HCT116 (cell line): ENCODE measurements around the gene C6orf47. TPM values are rescaled to one million over a fixed set of nuclear protein-coding genes. Genes with fewer than 3 reads are reported as not detected.

Experiments
- ATAC-seq: fragments of 200-7000 bp; cut with Tn5 transposase; 2 replicates; pipeline ENCODE4 v1.9.1; 2020; ENCODE audit warnings: mild to moderate bottlenecking, moderate library complexity
- BruUV-seq: library from RNA; stranded (reverse); fragments of 400-500 nt; replicated peaks from 2 replicates; lab custom pipeline; 2021; lab: Mats Ljungman, UMichigan
- CTCF ChIA-PET: fragments of 300-600 bp; sonication (Branson Sonifier 250); formaldehyde crosslinking; loops from one replicate; lab custom pipeline; 2021; ENCODE audit warnings: antibody characterized with exemption; lab: Charles Lee
- POLR2A ChIA-PET: fragments of 300-600, 350-600 bp; sonication (Branson Sonifier 250); formaldehyde crosslinking; loops from one replicate; lab custom pipeline; 2021; ENCODE audit warnings: antibody characterized with exemption; lab: Charles Lee
- RAD21 ChIA-PET, 2 experiments: fragments of 300-600 bp; sonication (Branson Sonifier 250); formaldehyde crosslinking; loops; one replicate each; lab custom pipeline; 2023; ENCODE audit warnings: low total read pairs in 2 of 2; ENCODE audit not compliant: uncharacterized antibody in 2 of 2, unreplicated experiment in 2 of 2, low non-redundant PET in 1 of 2; lab: Charles Lee
- DNase-seq: peaks from one replicate; pipeline ENCODE4 v3.0.0-alpha.2; 2010; ENCODE audit warnings: low read depth, low spot score
- H2AFZ ChIP-seq: fragments of 200-600 bp; shearing (Covaris generic), sonication (generic); 2 replicates; pipeline ENCODE4 v1.6.1; 2017; ENCODE audit warnings: low read depth, mixed run types, mixed read lengths, antibody characterized with exemption, low read length; ENCODE audit not compliant: poor library complexity, severe bottlenecking
- H3K27ac ChIP-seq: 2 replicates; pipeline ENCODE4 v1.5.1; 2012; ENCODE audit warnings: low read depth, low read length
- H3K27me3 ChIP-seq: fragments of 200-600 bp; sonication (generic); 2 replicates; pipeline ENCODE4 v1.6.1; 2016; ENCODE audit warnings: mixed run types, low read length, mixed read lengths; ENCODE audit not compliant: insufficient read depth
- H3K36me3 ChIP-seq, 2 experiments: fragments of 200-500 bp in 1 of 2; fragments of 200-600 bp in 1 of 2; sonication (Bioruptor generic) in 1 of 2; sonication (generic) in 1 of 2; 2 replicates each; pipeline versions ENCODE4 v1.5.1 to v1.6.1; 2014 to 2016; ENCODE audit warnings: low read length in 2 of 2, inconsistent platforms in 1 of 2, mixed read lengths in 1 of 2, mixed run types in 1 of 2; ENCODE audit not compliant: insufficient read depth in 2 of 2, control insufficient read depth in 1 of 2
- H3K4me1 ChIP-seq, 2 experiments: fragments of 200-600 bp in 1 of 2; sonication (generic) in 1 of 2; 2 replicates each; pipeline versions ENCODE4 v1.5.1 to v1.6.1; 2012 to 2017; ENCODE audit warnings: low read length in 2 of 2, inconsistent platforms in 1 of 2, mild to moderate bottlenecking in 1 of 2, mixed read lengths in 1 of 2, mixed run types in 1 of 2, moderate library complexity in 1 of 2; ENCODE audit not compliant: insufficient read depth in 2 of 2, control insufficient read depth in 1 of 2
- H3K4me2 ChIP-seq: fragments of 200-600 bp; sonication (generic); 2 replicates; pipeline ENCODE4 v1.6.1; 2017; ENCODE audit warnings: mixed run types, low read length, mixed read lengths
- H3K4me3 ChIP-seq, 2 experiments: fragments of 200-600 bp in 1 of 2; sonication (generic) in 1 of 2; replicated peaks in 1 of 2; 2 replicates each; pipeline ENCODE4 v1.5.1; 2011 to 2016; ENCODE audit warnings: low read length in 2 of 2, control low read depth in 1 of 2, low read depth in 1 of 2, mild to moderate bottlenecking in 1 of 2, mixed read lengths in 1 of 2, mixed run types in 1 of 2
- H3K79me2 ChIP-seq: fragments of 200-600 bp; sonication (generic); 2 replicates; pipeline ENCODE4 v1.6.1; 2017; ENCODE audit warnings: mild to moderate bottlenecking, mixed run types, low read length, moderate library complexity, mixed read lengths; ENCODE audit not compliant: insufficient read depth
- H3K9ac ChIP-seq: fragments of 200-600 bp; sonication (generic); 2 replicates; pipeline ENCODE4 v1.6.1; 2016; ENCODE audit warnings: low read length, mixed read lengths
- H3K9me2 ChIP-seq: fragments of 200-600 bp; sonication (generic), shearing (Covaris generic); 2 replicates; pipeline ENCODE4 v1.6.1; 2017; ENCODE audit warnings: mixed run types, mild to moderate bottlenecking, moderate library complexity; ENCODE audit not compliant: insufficient read depth
- H3K9me3 ChIP-seq, 2 experiments: fragments of 200-500 bp in 1 of 2; fragments of 200-600 bp in 1 of 2; sonication (Bioruptor generic) in 1 of 2; sonication (generic) in 1 of 2; 2 replicates each; pipeline ENCODE4 v1.6.1; 2014 to 2017; ENCODE audit warnings: low read length in 2 of 2, mixed read lengths in 2 of 2, inconsistent platforms in 1 of 2, low read depth in 1 of 2, mild to moderate bottlenecking in 1 of 2, mixed run types in 1 of 2, moderate library complexity in 1 of 2; ENCODE audit not compliant: control insufficient read depth in 1 of 2, insufficient read depth in 1 of 2
- H4K20me1 ChIP-seq: fragments of 200-600 bp; sonication (generic), shearing (Covaris generic); 2 replicates; pipeline ENCODE4 v1.6.1; 2017; ENCODE audit warnings: mixed run types, mild to moderate bottlenecking, moderate library complexity; ENCODE audit not compliant: insufficient read depth
- CBX3 ChIP-seq: IDR thresholded peaks from 2 replicates; pipeline ENCODE4 v1.6.1; 2012; ENCODE audit warnings: low read depth
- CEBPB ChIP-seq: IDR thresholded peaks from 2 replicates; pipeline ENCODE4 v1.6.1; 2012; ENCODE audit warnings: low read depth
- EGR1 ChIP-seq: IDR thresholded peaks from 2 replicates; pipeline ENCODE4 v1.6.1; 2012; ENCODE audit warnings: low read depth
- EZH2 ChIP-seq: fragments of 200-600 bp; sonication (generic); IDR thresholded peaks from 2 replicates; pipeline ENCODE4 v1.6.1; 2017; ENCODE audit warnings: antibody characterized with exemption, mixed run types
- EZH2phosphoT487 ChIP-seq: fragments of 200-600 bp; IDR thresholded peaks from 2 replicates; pipeline ENCODE4 v1.6.1; 2018; ENCODE audit warnings: antibody characterized with exemption, borderline replicate concordance
- POLR2A ChIP-seq: IDR thresholded peaks from 2 replicates; pipeline ENCODE4 v1.7.0; 2011; ENCODE audit warnings: borderline replicate concordance; ENCODE audit not compliant: insufficient read depth, insufficient read length; ENCODE audit errors: extremely low read depth
- POLR2AphosphoS5 ChIP-seq: IDR thresholded peaks from 2 replicates; pipeline ENCODE4 v1.6.1; 2011; ENCODE audit warnings: mild to moderate bottlenecking, low read depth, low read length, moderate library complexity
- RAD21 ChIP-seq: IDR thresholded peaks from 2 replicates; pipeline ENCODE4 v1.6.1; 2012; ENCODE audit warnings: low read depth, mild to moderate bottlenecking
- SP1 ChIP-seq: IDR thresholded peaks from 2 replicates; pipeline ENCODE4 v1.6.1; 2012; ENCODE audit warnings: low read depth
- SRF ChIP-seq: IDR thresholded peaks from 2 replicates; pipeline ENCODE4 v1.6.1; 2012; ENCODE audit warnings: low read depth
- TCF7L2 ChIP-seq: IDR thresholded peaks from 2 replicates; pipeline ENCODE4 v1.7.0; 2011; ENCODE audit warnings: borderline replicate concordance, inconsistent platforms; ENCODE audit not compliant: insufficient read depth, insufficient read length; ENCODE audit errors: extremely low read depth
- YY1 ChIP-seq: IDR thresholded peaks from 2 replicates; pipeline ENCODE4 v1.6.1; 2011; ENCODE audit warnings: low read length, low read depth, moderate library complexity, mild to moderate bottlenecking; ENCODE audit not compliant: insufficient replicate concordance; ENCODE audit errors: extremely low read depth
- intact Hi-C: fragments of 100-400 bp; cut with micrococcal nuclease; formaldehyde crosslinking; loops from 2 replicates; pipeline ENCODE4 v1.10.0; 2022
- total RNA-seq: library from RNA; stranded (reverse); gene quantifications from one replicate; pipeline ENCODE4 v1.2.1, GENCODE V29; 2021; ENCODE audit not compliant: unreplicated experiment
- TF ChIP-seq, protein P1 (sequence below): IDR thresholded peaks from 2 replicates; pipeline ENCODE4 v1.6.1; 2011; ENCODE audit warnings: mild to moderate bottlenecking, low read length, moderate library complexity; ENCODE audit not compliant: insufficient replicate concordance; ENCODE audit errors: extremely low read depth
- TF ChIP-seq, protein P2 (sequence below): IDR thresholded peaks from 2 replicates; pipeline ENCODE4 v1.6.1; 2012

Gene C6orf47
- total RNA-seq, 1 experiment from 2014 or later = 13.4 TPM

DNA sequence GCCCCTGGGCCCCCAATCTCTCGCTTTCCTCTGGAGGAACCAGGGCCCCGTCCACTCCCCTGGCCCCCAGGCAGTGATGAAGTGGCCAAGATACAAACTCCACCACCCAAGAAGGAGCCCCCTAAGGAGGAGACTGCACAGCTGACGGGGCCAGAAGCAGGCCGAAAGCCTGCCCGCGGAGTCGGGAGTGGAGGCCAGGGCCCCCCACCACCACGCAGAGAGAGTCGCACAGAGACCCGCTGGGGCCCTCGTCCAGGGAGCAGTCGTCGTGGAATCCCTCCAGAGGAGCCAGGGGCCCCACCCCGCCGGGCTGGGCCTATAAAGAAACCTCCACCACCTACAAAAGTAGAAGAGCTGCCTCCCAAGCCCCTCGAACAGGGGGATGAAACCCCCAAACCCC is 29.4 kb downstream of the C6orf47 start (continued):
- TF ChIP-seq, protein P1, sequence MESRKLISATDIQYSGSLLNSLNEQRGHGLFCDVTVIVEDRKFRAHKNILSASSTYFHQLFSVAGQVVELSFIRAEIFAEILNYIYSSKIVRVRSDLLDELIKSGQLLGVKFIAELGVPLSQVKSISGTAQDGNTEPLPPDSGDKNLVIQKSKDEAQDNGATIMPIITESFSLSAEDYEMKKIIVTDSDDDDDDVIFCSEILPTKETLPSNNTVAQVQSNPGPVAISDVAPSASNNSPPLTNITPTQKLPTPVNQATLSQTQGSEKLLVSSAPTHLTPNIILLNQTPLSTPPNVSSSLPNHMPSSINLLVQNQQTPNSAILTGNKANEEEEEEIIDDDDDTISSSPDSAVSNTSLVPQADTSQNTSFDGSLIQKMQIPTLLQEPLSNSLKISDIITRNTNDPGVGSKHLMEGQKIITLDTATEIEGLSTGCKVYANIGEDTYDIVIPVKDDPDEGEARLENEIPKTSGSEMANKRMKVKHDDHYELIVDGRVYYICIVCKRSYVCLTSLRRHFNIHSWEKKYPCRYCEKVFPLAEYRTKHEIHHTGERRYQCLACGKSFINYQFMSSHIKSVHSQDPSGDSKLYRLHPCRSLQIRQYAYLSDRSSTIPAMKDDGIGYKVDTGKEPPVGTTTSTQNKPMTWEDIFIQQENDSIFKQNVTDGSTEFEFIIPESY = no peak
- no peak for TF ChIP-seq CBX3
- TF ChIP-seq, protein P2, sequence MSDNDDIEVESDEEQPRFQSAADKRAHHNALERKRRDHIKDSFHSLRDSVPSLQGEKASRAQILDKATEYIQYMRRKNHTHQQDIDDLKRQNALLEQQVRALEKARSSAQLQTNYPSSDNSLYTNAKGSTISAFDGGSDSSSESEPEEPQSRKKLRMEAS = no peak
- no peak for TF ChIP-seq EZH2phosphoT487
- TF ChIP-seq CEBPB = no peak
- TF ChIP-seq RAD21 = no peak
- no peak for TF ChIP-seq TCF7L2
- no peak for TF ChIP-seq SP1
- TF ChIP-seq SRF = no peak
- no peak for TF ChIP-seq POLR2A
- no peak for TF ChIP-seq YY1
- no peak for TF ChIP-seq EGR1
- no peak for TF ChIP-seq EZH2
- no peak for TF ChIP-seq POLR2AphosphoS5
- TF ChIP-seq, all 23 proteins: peak for 0

GRCh38 chr6:31630177-31630934 is 30.2 kb downstream of the C6orf47 start:
- POLR2A ChIA-PET = no interaction called here
- TF ChIP-seq, protein P2 = no peak
- TF ChIP-seq POLR2AphosphoS5 = 0 out of 2 replicates have a peak, but pooled peaks have one; percentile 10
- no peak for TF ChIP-seq YY1
- peaks cover 64 to 95% of the 10 kb centered on the region in 2 experiments for H3K36me3 ChIP-seq
- DNase-seq (no peak), ATAC-seq (no peak)
- CTCF ChIA-PET = no interaction called here
- intact Hi-C loops = no loop called here
- no peak overlapping the region for H3K9ac ChIP-seq
- RAD21 ChIA-PET = no interaction called here
- H3K27ac ChIP-seq = no peak overlapping the region
- H3K4me1 ChIP-seq = no peaks in the 10 kb centered on the region
- H3K4me2 ChIP-seq = no peak overlapping the region
- H3K4me3 ChIP-seq = no peak overlapping the region
- no peaks in the 10 kb centered on the region for H4K20me1 ChIP-seq
- H3K9me3 ChIP-seq = no peaks in the 10 kb centered on the region
- no peaks in the 10 kb centered on the region for H3K9me2 ChIP-seq
- peaks cover 81% of the 10 kb centered on the region for H3K79me2 ChIP-seq
- H2AFZ ChIP-seq = no peak overlapping the region
- no TSS peak for BruUV-seq
- H3K27me3 ChIP-seq = no peaks in the 10 kb centered on the region
